22Rv1 (cell line): ENCODE results near the gene RAD51AP2.
A peak's percentile ranks its signal among the peaks of the same experiment; 100 is the strongest.

Experiments
- ZFX ChIP-seq: fragments of 450-650 bp; IDR thresholded peaks from 2 replicates; pipeline ENCODE4 v1.6.1; 2017; ENCODE audit warnings: antibody characterized with exemption, borderline replicate concordance
- TF ChIP-seq, protein P1 (sequence below): fragments of 450-650 bp; IDR thresholded peaks from 2 replicates; pipeline ENCODE4 v1.5.1; 2017; ENCODE audit warnings: mild to moderate bottlenecking

DNA sequence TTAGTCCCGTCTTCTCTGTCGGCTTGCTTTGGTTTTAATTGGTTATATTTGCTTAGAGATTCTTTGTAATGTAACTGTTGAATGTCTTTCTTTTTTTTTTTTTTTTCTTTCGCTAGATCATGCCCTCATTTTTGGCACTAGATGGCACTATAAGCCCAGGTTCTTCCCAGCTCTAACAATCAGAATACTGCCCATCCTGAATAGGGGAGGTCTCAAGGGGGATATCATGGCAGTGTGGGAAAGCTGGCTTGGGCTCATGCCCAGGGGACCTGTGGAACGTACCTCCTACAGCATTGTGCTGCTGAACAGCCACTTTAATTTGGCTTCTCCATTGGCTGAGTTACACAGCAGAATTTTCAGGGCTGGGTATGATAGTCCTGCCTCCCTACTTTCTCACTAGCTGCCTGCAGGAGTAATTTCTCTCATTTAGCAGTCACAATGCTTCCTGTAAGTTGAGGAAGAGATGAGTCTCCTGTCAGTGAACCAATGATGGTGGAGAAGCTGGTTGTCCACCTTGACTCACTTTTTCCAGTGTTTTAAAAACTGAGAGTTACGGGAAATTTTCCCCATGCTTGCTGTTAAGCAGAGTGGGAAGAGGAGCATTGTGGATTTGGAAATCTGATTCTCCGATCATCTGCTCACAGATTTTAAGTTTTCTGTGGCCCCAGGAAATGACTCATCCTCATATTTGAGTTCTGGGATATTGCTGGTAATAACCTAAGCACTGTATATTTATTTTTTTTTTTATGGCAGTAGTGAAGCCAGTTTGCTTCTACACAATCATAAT is 47.2 kb downstream of the RAD51AP2 start:
- TF ChIP-seq, protein P1, sequence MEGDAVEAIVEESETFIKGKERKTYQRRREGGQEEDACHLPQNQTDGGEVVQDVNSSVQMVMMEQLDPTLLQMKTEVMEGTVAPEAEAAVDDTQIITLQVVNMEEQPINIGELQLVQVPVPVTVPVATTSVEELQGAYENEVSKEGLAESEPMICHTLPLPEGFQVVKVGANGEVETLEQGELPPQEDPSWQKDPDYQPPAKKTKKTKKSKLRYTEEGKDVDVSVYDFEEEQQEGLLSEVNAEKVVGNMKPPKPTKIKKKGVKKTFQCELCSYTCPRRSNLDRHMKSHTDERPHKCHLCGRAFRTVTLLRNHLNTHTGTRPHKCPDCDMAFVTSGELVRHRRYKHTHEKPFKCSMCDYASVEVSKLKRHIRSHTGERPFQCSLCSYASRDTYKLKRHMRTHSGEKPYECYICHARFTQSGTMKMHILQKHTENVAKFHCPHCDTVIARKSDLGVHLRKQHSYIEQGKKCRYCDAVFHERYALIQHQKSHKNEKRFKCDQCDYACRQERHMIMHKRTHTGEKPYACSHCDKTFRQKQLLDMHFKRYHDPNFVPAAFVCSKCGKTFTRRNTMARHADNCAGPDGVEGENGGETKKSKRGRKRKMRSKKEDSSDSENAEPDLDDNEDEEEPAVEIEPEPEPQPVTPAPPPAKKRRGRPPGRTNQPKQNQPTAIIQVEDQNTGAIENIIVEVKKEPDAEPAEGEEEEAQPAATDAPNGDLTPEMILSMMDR: peak; percentile 74
- no peak for TF ChIP-seq ZFX
